HG03354 (cell line): ENCODE results near the gene AJUBA.
A peak's percentile ranks its signal among the peaks of the same experiment; 100 is the strongest.
"Not testable (repeated sequence)": the region's sequence is repeated elsewhere in the genome, so short reads cannot be mapped to it uniquely, and the experiment has no call there.

Experiments
- ATAC-seq: cut with Tn5 transposase; IDR thresholded peaks from one replicate; pipeline ENCODE4 v1.9.1; 2021; ENCODE audit warnings: mild to moderate bottlenecking; ENCODE audit not compliant: unreplicated experiment, poor library complexity, severe bottlenecking

AJUBA gene

DNA sequence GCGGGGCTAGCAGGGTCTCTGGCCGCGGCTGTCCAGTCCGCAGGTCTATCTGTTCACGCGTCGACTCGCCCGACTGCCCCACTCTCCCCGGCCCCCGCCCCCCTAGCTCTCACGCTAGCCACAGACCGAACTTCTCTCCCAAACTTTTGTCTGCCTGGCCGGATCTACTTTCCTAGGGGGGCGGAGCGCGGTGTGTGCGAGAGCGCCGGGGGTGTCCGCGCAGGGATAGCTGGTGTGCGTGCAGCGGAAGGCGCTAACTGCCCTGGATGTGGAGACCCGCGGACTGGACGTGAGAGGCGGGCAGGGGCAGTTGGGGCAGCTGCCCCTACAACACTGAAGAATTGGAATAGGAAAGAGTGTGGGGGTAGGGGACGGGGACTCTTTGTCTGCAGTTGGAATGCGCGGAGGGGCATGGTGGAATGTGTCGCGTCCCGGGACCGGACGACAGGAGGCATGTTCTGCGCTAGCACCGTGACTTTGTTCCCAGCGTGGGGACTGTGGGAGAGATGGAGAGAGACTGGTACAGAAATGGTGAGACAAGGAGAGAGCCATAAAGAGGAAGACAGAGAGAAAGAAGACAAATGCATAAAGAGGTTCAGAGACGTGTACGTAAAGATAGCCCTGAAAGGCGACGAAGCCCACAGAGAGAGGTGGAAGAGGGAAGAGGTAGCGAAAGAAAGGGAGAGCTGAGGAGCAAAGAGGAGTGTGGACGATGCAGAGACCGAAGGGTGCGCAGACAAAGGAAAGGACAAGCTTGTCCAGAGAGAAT lies at the start of gene AJUBA:
Gene AJUBA, minus strand, starts transcription at position 75 of the 769 bp plus-strand sequence. CDS start 285 bp downstream, outside the sequence.
- ATAC-seq: no peak

DNA sequence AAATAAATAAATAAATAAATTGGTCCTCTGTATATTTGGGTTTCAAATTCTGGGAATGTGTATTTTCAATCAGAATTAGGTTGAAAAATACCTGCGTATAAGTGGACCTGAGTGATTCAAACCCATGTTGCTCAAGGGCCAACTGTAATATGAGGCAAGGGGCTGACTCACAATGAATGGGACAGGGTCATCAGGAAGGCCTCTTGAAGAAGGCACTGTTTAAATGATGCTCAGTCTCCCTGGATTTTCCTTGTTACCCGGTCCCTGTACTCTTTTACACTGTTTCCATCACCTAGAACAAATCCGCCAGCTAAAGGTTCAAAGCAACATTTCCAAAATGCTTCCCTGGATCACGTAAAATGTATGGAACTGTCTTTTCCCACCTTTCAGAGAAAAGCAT lies 48.6 kb upstream of the AJUBA start:
- no peak for ATAC-seq

DNA sequence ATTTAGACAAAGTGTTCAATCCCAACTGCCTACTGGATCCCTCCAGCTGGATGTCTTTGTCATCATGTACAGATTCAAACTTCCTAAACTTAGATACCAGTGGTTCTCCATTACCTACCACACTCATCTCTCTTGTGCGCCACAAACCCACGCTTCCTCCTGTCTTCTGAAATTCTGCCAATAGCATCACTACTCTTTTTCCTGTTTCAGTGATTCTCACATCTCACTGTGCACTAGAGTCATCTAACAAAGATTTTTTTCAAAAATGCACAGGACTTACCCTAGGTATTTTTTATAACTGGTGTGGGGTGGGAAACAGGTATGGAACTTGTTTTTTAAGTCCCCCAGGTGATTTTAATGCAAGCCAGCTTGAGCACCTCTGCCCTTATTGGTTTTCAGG lies 46.4 kb upstream of the AJUBA start:
- ATAC-seq: no peak

DNA sequence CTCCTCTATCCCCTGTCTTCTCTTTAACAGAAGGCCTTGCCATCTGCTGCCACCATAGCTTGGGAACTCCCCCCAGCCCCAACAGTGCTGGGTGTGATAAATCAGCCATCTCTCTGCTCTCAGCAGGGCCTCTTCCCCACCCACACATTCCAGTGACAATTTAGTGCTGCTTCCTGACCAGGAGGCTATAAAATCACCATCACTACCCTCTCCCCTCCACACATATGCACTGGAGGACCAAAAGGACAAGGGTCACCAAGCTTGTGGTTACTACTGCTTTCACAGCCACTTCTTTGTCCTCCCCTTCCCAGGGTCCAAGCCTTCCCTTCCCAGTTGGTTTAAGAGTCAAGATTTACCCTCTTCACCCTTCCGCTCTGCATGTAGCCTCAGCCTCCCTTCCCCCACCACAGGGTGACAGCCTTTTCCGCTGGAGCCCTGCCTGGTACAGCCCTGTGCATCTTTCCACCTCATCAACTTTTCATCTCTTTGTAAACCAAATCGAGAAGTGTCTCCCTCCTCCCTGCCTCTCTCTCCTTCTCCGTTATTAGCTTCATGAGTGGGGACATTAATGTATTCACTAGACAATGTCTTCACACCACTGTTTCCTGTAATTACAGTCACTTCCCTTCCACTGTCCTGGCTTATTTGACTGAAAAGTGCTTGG lies 42.9 kb upstream of the AJUBA start:
- no peak for ATAC-seq

DNA sequence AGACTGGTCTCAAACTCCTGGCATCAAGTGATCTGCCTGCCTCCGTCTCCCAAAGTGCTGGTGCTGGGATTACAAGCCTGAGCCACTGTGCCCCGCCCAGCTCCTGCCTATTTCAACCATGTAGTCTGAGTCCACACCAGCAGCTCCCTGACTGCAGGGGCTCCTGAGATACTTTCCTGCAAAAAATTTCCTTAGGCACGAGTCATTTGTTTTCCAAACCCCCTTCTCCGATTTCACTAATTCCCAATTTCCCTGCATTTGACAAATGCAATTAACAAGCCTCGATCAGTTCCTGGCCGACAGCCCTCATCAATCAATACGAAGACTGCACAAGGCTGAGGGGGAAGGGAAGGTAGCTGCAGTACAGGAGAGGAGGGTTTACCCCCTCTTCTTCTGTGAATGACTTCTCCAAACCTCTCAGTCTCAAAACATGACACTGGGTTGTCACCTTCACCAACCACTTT lies 42.3 kb upstream of the AJUBA start:
- ATAC-seq: no peak

DNA sequence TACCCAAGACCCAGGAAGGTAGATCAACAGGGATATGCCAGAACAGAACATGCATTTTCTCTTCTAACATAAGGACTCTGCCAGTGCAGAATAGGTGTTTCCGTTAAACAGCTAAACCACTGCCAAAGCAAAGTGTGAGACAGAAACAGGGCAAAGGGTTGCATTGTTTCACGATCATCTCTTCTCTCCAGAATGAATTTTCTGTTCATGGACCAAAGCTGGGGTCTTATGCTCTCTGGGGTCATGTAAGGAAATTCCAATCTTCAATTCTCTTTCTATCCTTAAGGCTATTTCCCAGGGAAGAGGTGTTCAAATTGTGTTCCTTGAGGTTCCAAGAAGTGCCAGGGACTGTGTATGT lies 41.4 kb upstream of the AJUBA start:
- ATAC-seq: no peak

DNA sequence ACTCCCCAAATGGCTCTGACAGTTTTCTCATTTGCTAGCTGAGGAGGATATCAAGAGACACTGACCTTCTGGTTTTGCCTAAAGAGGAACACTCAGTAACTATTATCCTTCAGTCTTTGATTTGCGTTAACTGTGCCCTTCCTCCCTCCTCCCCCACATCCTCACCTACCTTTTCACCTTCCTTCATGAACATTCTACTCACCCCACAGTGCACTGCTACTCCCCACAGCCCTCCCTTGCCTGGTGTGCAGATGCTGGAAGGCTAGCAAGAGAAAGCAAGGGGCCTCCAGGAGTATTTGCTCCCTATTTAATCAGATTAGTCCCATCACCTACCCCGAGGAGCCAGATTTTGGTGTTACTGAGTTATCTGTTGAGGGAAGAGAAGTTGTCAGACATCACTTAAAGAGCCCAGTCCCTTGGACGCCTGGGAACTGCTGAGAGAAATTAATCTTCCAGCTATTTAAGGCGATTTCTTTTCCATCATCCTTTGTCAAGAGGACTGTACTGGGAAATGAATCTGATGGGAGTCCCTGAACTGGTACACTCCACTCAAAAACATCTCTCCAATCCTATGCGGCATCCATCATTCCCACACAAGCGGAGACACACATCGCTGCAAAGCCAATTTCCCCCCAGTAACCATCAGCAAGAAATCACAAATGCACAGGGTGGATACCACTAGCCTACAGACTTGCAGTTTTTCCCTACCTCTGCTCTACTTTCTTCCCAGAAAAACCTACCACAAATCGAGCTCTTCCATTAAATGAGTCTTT lies 40.9 kb upstream of the AJUBA start:
- no peak for ATAC-seq

DNA sequence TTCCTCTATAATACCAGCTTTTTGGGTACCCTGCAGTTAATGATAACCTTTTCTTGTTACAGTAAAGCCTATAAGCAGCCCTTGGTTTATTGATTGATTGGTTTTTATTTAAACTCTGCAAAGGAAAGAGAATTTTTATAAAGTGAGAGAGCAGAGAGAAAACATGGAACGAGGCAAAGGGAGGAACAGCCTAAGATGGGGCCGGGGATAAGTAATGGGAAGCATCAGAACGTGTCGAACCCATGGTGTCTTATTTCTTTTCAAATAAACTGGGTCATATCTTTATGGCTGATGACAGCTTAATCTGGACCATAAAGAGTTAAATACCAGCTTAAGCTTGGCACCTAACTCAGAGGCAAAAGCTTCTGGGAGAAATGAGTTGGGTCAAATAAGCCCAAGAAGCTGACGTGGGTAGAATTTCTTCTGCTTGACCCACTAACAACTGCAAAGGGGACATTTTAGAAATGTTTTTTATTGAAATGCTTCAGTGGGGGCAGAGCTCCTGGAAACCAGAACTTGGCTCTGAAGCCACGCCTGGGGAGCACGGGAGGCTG lies 39.6 kb upstream of the AJUBA start:
- no peak for ATAC-seq

DNA sequence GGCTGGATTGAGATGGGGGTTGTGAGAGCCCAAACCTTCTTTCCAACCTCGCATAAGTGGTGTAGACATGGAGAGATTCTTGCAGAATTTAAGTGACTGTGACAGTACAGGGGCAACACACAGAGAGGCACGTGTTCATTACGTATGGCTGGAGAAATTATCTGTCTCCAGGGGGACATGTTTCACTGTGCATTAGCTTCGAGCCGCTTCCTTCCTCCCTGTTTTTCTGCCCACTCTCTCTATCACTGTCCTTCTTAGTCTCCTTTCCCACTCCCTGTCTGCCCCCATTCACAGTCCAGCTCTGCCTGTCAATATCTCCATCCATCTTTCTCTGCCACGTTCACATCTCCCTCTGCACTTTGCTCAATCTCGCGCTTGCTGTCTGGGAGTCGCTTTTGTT lies 39.1 kb upstream of the AJUBA start:
- no peak for ATAC-seq

DNA sequence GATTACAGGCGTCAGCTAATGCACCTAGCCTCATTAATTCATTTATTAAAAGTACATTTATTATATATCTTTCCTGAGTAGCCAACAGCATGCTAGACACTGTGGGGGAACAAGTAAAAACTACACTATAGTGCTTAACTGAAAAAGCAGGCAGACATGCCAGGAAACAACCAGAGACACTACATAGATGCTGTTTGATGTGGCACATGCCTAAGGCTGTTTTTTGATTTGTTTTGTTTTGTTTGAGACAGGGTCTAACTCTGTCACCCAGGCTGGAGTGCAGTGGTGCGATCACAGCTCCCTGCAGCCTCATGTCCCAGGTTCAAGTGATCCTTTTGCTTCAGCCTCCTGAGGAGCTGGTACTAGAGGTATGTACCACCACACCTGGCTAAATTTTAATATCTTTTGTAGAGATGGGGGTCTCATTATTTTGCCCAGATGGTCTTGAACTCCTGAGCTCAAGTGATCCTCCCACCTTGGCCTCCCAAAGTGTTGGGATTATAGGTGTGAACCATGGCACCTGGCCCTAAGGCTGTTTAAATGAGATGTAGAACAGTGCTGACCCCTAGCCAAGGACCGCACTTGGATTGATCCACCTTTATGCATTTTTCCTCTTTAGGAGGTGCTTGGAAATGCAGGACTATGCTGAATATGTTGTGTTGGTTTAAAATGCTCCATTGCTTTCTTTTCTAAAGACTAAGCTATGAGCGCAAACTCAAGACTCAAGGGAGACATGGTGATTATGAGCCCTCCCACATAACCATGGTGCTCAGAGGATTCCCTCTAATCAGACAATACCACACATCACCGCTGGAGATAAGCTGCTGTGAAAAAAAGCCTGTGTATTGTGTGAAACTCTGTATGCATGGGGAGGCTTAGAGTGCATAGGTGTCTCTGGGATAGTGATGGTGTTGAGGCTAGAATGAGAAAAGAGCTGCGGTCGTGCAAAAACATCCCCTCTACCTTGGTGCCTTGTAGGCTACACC lies 38.1 kb upstream of the AJUBA start:
- ATAC-seq: no peak

DNA sequence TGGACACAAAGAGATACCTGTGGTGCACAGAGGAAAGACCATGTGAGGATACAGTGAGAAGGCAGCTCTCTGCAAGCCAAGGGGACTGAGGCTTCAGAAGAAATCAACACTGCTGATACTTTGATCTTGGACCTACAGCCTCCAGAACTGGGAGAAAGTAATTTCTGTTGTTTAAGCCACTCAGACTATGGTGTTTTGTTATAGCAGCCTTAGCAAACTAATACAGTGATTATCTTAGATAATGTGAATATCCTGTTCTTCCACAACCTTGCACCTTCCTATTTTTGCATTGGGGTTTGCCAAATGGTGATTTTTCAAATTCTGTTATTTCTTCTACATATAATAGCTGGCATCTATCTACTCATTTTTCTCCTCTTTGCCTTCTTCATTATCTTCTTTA lies 35.8 kb upstream of the AJUBA start:
- ATAC-seq: no peak

DNA sequence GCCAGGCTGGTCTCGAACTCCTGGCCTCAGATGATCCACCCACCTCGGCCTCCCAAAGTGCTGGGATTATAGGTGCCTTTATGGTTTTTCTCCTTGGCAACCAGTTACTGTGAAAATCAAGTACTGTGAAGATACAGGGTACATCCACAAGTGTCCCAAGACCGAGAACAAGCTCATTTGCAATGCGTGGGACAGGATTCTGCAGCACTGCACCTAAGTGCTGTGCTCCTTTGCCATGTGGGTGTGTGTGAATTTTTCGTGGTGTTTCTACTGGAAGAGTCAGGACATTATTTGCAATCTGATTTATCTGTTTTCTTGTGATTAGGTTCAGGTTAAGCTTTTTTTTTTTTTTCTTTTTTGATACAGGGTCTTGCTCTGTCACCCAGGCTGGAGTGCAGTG lies 34.7 kb upstream of the AJUBA start:
- ATAC-seq: no peak

DNA sequence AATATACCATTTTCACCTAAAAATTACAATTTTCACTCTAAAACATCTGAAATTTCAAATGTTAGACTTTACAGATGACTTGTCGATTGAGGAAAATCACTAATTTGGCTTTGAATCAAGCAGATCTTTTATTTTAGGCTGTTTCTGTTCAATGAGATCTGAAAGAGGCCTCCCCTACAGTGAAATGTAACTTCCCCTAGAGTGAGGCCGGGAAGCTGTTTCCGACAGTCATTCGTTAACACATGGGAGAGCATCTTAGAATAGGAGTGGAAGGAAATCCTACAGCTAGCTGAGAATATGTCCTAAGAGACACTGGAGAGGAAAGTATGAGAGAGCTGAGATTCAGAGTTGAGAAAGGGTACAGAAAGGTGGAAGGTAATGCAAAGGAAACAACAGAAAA lies 33.3 kb upstream of the AJUBA start:
- no peak for ATAC-seq

DNA sequence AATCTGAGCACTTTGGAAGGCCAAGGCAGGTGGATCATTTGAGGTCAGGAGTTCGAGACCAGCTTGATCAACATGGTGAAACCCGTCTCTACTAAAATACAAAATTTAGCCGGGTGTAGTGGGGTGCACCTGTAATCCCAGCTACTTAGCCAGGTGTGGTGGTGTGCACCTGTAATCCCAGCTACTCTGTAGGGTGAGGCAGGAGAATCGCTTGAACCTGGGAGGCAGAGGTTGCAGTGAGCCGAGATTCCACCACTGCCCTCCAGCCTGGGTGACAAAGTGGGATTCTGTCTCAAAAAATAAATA lies 31.4 kb upstream of the AJUBA start:
- ATAC-seq: not testable (repeated sequence)

DNA sequence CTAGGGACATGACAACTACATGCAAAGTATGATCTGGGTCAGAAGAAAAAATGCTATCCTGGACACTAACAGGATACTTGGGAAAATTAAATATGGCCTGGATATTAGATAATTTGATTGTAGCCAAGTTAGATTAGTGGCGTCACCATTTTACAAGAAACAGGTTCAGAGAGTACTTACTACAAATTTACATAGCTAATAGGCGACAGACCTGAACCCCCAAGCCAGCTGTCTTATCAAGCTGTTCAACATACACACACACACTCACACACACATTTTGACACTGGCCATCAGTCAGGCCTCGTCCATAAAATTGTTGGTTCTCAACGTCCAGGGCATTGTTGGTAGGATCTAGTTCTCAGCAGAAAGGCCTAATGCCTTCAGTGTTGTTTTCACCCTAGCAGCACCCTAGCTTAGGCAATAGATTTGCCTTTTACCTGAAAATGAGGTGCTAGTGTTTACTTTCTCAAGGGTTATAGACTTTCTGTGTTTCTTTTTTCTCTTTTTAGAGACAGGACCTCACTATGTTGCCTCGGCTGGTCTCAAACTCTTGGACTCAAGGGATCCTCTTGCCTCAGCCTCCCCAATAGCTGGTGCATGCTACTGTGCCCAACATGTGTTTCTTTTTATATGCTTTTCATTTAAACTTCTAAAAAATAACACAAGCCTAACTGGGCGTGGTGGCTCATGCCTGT lies 30.9 kb upstream of the AJUBA start:
- no peak for ATAC-seq

DNA sequence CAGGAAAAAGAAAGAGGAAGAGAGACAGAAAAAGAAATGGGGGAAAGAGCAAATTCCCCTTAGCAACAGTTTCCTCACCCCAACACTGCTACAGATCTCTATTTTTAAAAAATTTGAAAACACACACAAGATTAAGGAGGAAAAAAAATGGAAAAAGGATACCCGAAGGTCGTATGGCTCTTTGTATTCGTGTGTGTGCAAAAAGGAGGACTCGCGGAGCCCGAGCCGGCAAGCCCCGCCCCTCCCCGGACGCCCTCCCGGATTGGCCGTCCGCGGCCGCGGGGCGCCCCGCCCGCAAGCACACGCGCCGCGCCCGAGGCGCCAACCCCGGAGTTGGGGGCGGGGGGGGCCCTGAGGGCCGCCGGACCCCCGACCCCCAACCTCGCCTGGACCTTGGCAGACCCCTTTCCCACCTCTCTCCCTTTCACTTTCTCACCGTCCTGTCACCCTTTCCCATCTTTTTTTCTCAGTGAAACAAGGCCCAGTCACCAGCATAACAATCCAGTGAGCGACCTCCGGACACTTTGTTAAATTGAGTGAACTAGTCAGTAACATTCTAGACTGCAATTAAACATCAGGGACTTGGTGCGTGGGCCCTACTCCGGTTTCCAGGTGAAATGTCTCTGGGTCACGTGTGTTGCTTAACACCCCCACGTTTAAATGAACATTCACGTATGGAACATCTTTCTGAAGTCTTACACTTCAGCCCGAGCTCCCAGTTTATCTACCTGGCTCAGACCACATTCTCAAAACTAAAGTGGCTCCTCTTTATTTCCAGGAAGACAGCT lies 27.8 kb upstream of the AJUBA start, which contains the start of gene C14orf93:
Gene C14orf93, minus strand, starts transcription at position 205 of the 788 bp plus-strand sequence. CDS start 11,120 bp downstream, outside the sequence.
- peak; percentile 32 for ATAC-seq

DNA sequence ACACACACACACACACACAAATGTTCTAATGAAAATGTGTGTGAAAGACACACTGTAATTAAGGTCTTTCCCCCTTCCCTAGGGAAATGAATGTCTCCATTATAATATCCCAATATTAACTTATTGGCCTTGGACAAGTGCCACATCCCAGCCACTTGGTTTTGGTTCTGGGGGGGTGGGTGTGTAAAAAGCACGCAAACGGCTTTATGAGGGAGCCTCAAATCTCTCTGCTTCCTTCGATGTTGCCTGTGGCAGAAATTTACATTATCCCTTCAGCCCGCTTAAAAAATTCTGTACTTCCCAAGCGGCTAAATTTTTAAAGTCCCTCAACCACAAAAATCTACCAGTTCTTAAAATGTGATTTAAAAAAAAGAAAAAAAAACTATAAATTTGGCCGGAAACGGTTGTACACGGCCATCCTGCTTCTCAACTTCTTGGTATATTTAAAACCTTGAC lies 27.2 kb upstream of the AJUBA start:
- ATAC-seq: no peak

DNA sequence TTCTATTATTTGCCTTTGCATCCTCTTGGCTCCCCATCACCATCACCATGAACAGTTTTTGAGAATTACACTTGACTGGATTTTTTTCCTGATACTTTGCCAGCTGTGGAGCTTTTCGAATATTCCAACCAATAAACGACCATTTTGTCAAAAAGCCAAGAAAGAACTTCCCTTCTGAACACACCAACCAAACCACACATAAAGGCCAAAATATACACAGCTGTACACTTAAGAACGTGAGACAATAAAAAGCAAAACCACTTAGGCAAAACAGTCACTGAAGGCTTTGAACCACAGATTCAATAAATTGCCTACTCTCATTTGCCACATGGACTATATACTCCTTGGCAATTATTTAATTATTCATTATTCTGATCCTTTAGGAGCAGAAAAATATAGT lies 26.5 kb upstream of the AJUBA start:
- no peak for ATAC-seq
